ENCODE measurements around the gene OR52E5.

DNA sequence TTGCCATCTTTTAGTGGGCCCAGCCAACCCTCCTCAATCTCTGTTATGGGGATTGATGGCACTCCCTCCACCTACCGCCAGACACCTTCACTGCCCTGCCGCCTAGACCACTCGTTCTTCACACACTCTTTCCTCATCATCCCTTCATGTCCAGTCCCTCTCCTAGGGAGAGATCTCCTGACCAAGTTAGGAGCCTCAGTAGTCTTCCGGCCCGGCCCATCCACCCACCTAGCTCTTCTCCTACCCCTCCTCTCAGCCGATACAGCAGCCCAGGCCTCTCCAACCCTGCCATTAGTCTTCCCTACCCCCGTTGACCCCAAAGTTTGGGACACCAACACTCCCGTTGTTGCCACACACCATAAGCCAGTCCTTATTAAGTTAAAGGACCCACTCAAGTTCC lies 38.1 kb downstream of the OR52E5 start:
- no peak for TF ChIP-seq POLR2A (IDR thresholded peaks at IDR 0.05)
- TF ChIP-seq, protein P1, sequence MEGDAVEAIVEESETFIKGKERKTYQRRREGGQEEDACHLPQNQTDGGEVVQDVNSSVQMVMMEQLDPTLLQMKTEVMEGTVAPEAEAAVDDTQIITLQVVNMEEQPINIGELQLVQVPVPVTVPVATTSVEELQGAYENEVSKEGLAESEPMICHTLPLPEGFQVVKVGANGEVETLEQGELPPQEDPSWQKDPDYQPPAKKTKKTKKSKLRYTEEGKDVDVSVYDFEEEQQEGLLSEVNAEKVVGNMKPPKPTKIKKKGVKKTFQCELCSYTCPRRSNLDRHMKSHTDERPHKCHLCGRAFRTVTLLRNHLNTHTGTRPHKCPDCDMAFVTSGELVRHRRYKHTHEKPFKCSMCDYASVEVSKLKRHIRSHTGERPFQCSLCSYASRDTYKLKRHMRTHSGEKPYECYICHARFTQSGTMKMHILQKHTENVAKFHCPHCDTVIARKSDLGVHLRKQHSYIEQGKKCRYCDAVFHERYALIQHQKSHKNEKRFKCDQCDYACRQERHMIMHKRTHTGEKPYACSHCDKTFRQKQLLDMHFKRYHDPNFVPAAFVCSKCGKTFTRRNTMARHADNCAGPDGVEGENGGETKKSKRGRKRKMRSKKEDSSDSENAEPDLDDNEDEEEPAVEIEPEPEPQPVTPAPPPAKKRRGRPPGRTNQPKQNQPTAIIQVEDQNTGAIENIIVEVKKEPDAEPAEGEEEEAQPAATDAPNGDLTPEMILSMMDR (IDR thresholded peaks at IDR 0.05) = no peak

All from body of pancreas (tissue), 4 donors.